Left lobe of liver (tissue), 2 donors: ENCODE measurements around the gene OBI1. TPM values are rescaled to one million over a fixed set of nuclear protein-coding genes. Genes with fewer than 3 reads are reported as not detected.
A peak's percentile ranks its signal among the peaks of the same experiment; 100 is the strongest.

Experiments
- ATAC-seq: fragments of 200-7000 bp; cut with Tn5 transposase; one replicate; pipeline ENCODE4 v1.9.1; 2020; ENCODE audit warnings: mild to moderate bottlenecking, moderate library complexity
- DNase-seq: peaks from one replicate; pipeline ENCODE4 v3.0.0-alpha.2; 2020; ENCODE audit warnings: low spot score
- total RNA-seq: library from RNA; stranded (reverse); gene quantifications from one replicate; pipeline ENCODE4 v1.2.1, GENCODE V29; 2021
- donor health status: DM: no; HTN: no; CAD: no; lungs with moderate emphysema.
- donor health status: DM: no; HTN: yes; CAD: no.

The OBI1 gene
- total RNA-seq, 1 donor from 2014 or later = 2.2 TPM

- no peak for ATAC-seq
- no peak for DNase-seq
These were observed 66.4 kb downstream of the OBI1 start for GRCh38 chr13:78592584-78592983.

DNA sequence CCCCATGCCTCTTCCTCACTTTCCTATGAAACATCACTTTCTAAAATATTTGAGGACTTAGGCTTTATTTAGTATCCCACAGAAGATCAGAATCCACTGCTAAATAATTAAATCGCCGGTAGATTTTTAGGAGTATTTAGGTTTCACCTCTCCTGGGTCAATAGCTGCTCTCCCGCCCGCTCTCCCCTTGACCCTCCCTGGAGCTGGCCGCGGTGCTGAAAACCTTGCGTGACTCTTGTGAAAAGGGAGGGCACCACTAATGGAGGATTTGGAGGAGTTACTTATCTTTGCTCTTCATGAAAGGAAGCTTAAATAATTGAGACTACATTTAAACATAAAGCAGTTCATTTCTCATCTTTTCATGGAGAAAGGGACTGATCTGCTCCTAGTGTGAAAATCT is 69.7 kb downstream of the OBI1 start:
- DNase-seq = no peak
- peak; percentile 79 for ATAC-seq

DNA sequence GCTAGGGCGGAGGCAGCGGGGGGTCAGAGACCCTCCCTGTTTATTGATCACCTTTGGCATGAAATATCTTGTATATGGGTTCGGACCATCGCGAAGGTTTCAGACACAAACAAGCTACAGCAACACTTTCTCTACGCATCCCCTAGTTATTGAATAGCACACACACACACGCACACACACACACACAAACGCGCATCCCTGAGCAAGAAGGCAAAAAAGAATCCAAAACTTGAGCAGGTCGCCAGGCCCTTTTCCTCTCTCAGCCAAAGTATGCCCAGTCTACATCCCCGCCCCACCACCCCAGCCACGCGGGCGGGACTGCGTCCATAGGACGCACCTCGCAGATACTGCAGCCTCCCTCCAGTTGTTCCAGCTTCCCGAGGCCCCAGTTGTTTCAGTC is 71.6 kb downstream of the OBI1 start:
- DNase-seq (no peak), ATAC-seq (no peak)

GRCh38 chr13:78586706-78587105 is 72.2 kb downstream of the OBI1 start:
- no peak for DNase-seq
- ATAC-seq = no peak

- ATAC-seq = no peak
These were observed 82.7 kb downstream of the OBI1 start for GRCh38 chr13:78576261-78576660.

GRCh38 chr13:78572459-78572858 is 86.5 kb downstream of the OBI1 start:
- ATAC-seq (no peak), DNase-seq (no peak)

More at GRCh38 chr13:78576261-78576660, 82.7 kb downstream of the OBI1 start:
- no peak for DNase-seq

GRCh38 chr13:78569029-78569428 is 89.9 kb downstream of the OBI1 start:
- DNase-seq (no peak), ATAC-seq (no peak)

GRCh38 chr13:78566631-78567030 is 92.3 kb downstream of the OBI1 start:
- no peak for ATAC-seq
- no peak for DNase-seq

Other genes with a start within 250 kb of the OBI1 start
- not detected for gene POU4F1, start 55.6 kb downstream of the OBI1 start, total RNA-seq